AG04450 (cell line): ENCODE data around the gene ZNF791. TPM values are rescaled to one million over a fixed set of nuclear protein-coding genes. Genes with fewer than 3 reads are reported as not detected.

Experiments used
- CTCF ChIA-PET: fragments of 300-600, 350-600 bp; formaldehyde crosslinking; extraction: SDS; loops from one replicate; lab custom pipeline; 2022; ENCODE audit warnings: antibody characterized with exemption, inconsistent platforms; lab: Charles Lee
- POLR2A ChIA-PET: fragments of 350-600 bp; formaldehyde crosslinking; extraction: SDS; loops from one replicate; lab custom pipeline; 2021; ENCODE audit warnings: antibody characterized with exemption, inconsistent platforms; lab: Yijun Ruan, JAX
- DNase-seq: peaks from one replicate; pipeline ENCODE4 v3.0.0-alpha.2; 2011; ENCODE audit warnings: low read depth, low spot score
- H3K27ac ChIP-seq: one replicate; pipeline ENCODE4 v1.5.1; 2012; ENCODE audit warnings: low read depth, low read length, control low read depth
- H3K27me3 ChIP-seq: one replicate; pipeline ENCODE4 v1.6.0; 2012; ENCODE audit warnings: low read length; ENCODE audit not compliant: control insufficient read depth, insufficient read depth
- H3K4me3 ChIP-seq: 2 replicates; pipeline ENCODE4 v1.5.1; 2011; ENCODE audit warnings: mild to moderate bottlenecking, low read depth, low read length, control low read depth
- H3K9me3 ChIP-seq: 2 replicates; pipeline ENCODE4 v1.5.1; 2012; ENCODE audit warnings: low read length; ENCODE audit not compliant: control insufficient read depth, insufficient read depth
- polyA plus RNA-seq: library from polyadenylated mRNA; depleted of rRNA; stranded (reverse); fragments of >200 nt; gene quantifications from 2 replicates; pipeline ENCODE4 v1.2.3, GENCODE V29; 2011; rRNA removed
- TF ChIP-seq, protein P1 (sequence below): IDR thresholded peaks from 2 replicates; pipeline ENCODE4 v1.5.1; 2011; ENCODE audit warnings: low read depth, low read length, control low read depth, inconsistent platforms

ZNF791 gene
- polyA plus RNA-seq, 1 experiment: 15.8 TPM

DNA sequence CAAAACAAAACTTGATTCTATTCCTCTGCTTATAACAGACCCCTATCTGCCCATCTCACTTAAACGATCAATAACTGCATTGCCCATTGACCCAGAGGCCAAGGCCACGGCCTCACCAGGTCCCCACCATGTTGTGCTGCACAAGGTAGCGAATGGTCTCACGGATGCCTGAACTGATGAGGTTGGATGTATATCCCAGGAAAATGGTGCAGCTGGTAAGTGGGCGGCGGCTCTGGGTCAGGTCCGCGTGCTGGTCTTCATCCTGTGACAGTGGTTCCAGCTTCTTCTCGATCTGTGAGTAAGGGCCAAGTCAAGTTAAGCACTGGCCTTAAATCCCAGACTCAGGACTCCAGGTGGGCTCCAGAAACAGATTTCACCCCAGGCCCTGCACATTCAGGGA lies 69.3 kb downstream of the ZNF791 start:
- H3K9me3 ChIP-seq: peaks cover 4% of the 10 kb centered on the region; the same call in 1 of the 2 replicates
- no peak overlapping the region for H3K4me3 ChIP-seq
- DNase-seq: no peak
- no peak overlapping the region for H3K27ac ChIP-seq
- no peaks in the 10 kb centered on the region for H3K27me3 ChIP-seq
- ChIA-PET CTCF (interaction anchor here (0.5 to 2.8 kb wide), 4 partner anchors 8 to 223 kb away, joined by 3 to 9 read pairs (median 4); no protein-coding TSS in a partner anchor), POLR2A (no interaction called here)
- TF ChIP-seq, protein P1, sequence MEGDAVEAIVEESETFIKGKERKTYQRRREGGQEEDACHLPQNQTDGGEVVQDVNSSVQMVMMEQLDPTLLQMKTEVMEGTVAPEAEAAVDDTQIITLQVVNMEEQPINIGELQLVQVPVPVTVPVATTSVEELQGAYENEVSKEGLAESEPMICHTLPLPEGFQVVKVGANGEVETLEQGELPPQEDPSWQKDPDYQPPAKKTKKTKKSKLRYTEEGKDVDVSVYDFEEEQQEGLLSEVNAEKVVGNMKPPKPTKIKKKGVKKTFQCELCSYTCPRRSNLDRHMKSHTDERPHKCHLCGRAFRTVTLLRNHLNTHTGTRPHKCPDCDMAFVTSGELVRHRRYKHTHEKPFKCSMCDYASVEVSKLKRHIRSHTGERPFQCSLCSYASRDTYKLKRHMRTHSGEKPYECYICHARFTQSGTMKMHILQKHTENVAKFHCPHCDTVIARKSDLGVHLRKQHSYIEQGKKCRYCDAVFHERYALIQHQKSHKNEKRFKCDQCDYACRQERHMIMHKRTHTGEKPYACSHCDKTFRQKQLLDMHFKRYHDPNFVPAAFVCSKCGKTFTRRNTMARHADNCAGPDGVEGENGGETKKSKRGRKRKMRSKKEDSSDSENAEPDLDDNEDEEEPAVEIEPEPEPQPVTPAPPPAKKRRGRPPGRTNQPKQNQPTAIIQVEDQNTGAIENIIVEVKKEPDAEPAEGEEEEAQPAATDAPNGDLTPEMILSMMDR: no peak

DNA sequence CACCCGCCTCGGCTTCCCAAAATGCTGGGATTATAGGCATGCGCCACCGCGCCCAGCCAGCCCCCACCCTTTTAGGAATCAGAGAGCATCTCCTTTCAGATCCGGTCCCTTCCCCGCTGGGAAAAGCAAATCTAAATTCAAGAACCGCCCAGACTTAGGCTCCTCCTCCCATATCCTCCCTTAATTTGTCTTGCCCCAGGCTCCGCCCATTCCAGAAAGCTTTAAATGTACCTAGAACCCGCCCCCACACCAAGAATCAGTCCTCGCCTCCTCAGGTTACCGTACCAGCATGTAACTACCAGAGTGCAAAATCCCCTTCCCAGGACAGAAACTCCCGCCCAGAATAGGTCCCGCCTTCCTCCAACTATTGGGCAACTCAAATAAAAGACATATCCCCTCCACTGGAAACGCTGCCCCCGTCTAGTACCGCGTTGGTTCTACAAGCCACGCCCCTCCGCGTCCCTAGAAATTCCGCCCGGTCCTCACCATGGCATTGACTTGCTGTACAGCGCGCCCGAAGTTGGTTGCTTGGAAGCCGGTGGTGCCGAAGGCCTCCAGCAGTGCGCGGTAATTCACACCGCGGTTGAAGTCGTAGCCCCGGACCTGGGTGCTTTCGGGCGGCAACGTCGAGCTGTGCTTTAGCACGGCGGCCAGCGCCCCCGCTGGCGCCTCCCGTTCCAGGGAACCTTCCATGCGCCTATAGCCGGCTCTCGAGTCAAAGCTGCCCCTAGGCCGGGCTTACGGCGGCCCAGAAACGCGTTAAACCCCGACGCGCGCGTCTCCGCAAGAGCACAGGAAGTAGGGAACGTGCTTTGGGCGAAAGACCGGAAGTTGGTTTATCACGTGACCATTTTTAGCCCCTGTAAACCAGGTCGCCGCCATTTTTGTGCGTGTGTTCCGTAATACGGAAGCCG lies 70.6 kb downstream of the ZNF791 start, which contains the start of gene DHPS:
DHPS (minus strand) TSS at position 807 of the 914 bp plus-strand sequence; CDS start at position 693, 114 bp downstream.
- ChIA-PET CTCF (interaction anchor here (2.0 to 2.8 kb wide), 2 partner anchors 9 to 167 kb away, joined by 7 to 9 read pairs; no protein-coding TSS in a partner anchor), POLR2A (interaction anchor here (0.6 to 1.9 kb wide), 14 partner anchors 9 to 1510 kb away, joined by 3 to 9 read pairs (median 6); partner anchors contain the start of genes FBXW9, JUNB, MAN2B1 and WDR83)
- TF ChIP-seq, protein P1: no peak
- peak within 1 kb of the TSS; percentile 98 for H3K4me3 ChIP-seq
- H3K9me3 ChIP-seq: peaks cover 4% of the 10 kb centered on the region; the same call in 1 of the 2 replicates
- H3K27ac ChIP-seq: peak within 1 kb of the TSS; percentile 99
- peak; percentile 93 for DNase-seq
- H3K27me3 ChIP-seq: no peaks in the 10 kb centered on the region

Other genes with a start within 250 kb of the ZNF791 start
- gene ZNF442, start 245.2 kb upstream of the ZNF791 start, polyA plus RNA-seq: 1.2 and 1.4 TPM in 2 replicates
- 0.97 and 1.2 TPM in 2 replicates for gene ZNF799, start 209.6 kb upstream of the ZNF791 start, polyA plus RNA-seq
- gene ZNF443, start 169.9 kb upstream of the ZNF791 start, polyA plus RNA-seq: 1.1 and 1.7 TPM in 2 replicates
- 1.4 and 1.7 TPM in 2 replicates for gene ZNF709, start 126.1 kb upstream of the ZNF791 start, polyA plus RNA-seq
- gene ZNF564, start 59.4 kb upstream of the ZNF791 start, polyA plus RNA-seq: 3.3 and 4.6 TPM in 2 replicates
- 3.7 and 4.3 TPM in 2 replicates for gene ZNF490, start 107 bp upstream of the ZNF791 start, polyA plus RNA-seq
- gene MAN2B1, start 55.8 kb downstream of the ZNF791 start, polyA plus RNA-seq: 30.9 and 39.5 TPM in 2 replicates
- gene WDR83, start 55.9 kb downstream of the ZNF791 start, polyA plus RNA-seq: 5.3 and 6.5 TPM in 2 replicates
- 53.4 and 59.1 TPM in 2 replicates for gene DHPS, start 71.0 kb downstream of the ZNF791 start, polyA plus RNA-seq
- not detected in 2 replicates for gene GNG14, start 77.1 kb downstream of the ZNF791 start, polyA plus RNA-seq
- gene FBXW9, start 85.7 kb downstream of the ZNF791 start, polyA plus RNA-seq: 4.8 and 7.2 TPM in 2 replicates
- 47.3 and 58.8 TPM in 2 replicates for gene TNPO2, start 113.0 kb downstream of the ZNF791 start, polyA plus RNA-seq
- 147 and 161 TPM in 2 replicates for gene TRIR, start 123.8 kb downstream of the ZNF791 start, polyA plus RNA-seq
- gene GET3, start 126.6 kb downstream of the ZNF791 start, polyA plus RNA-seq: 114 and 129 TPM in 2 replicates
- not detected in 2 replicates for gene BEST2, start 140.9 kb downstream of the ZNF791 start, polyA plus RNA-seq
- gene HOOK2, start 164.6 kb downstream of the ZNF791 start, polyA plus RNA-seq: 5.5 and 6.4 TPM in 2 replicates
- gene JUNB, start 180.6 kb downstream of the ZNF791 start, polyA plus RNA-seq: 24.1 and 44.3 TPM in 2 replicates
- 187 and 237 TPM in 2 replicates for gene PRDX2, start 190.9 kb downstream of the ZNF791 start, polyA plus RNA-seq
- 1.6 and 2.4 TPM in 2 replicates for gene THSD8, start 191.1 kb downstream of the ZNF791 start, polyA plus RNA-seq
- gene RNASEH2A, start 195.7 kb downstream of the ZNF791 start, polyA plus RNA-seq: 11.6 and 11.7 TPM in 2 replicates
- not detected in 2 replicates for gene RTBDN, start 223.7 kb downstream of the ZNF791 start, polyA plus RNA-seq
- gene MAST1, start 227.6 kb downstream of the ZNF791 start, polyA plus RNA-seq: 0.47 and 0.52 TPM in 2 replicates